IMR-90 (cell line): ENCODE data around the gene ERN1. TPM values are rescaled to one million over a fixed set of nuclear protein-coding genes. Genes with fewer than 3 reads are reported as not detected.

Experiments used
- ATAC-seq: fragments of 200-7000 bp; cut with Tn5 transposase; 2 replicates; pipeline ENCODE4 v1.9.1; 2020; ENCODE audit warnings: low read depth, mild to moderate bottlenecking, moderate library complexity
- BruUV-seq: library from RNA; stranded (reverse); fragments of 400-500 nt; replicated peaks from 2 replicates; lab custom pipeline; 2021; lab: Mats Ljungman, UMichigan
- CTCF ChIA-PET: fragments of 300-600 bp; formaldehyde crosslinking; extraction: SDS; loops from one replicate; lab custom pipeline; 2021; ENCODE audit warnings: antibody characterized with exemption; lab: Yijun Ruan, JAX
- POLR2A ChIA-PET: fragments of 300-600 bp; sonication (Branson Sonifier 250); formaldehyde crosslinking; loops from one replicate; lab custom pipeline; 2022; ENCODE audit warnings: antibody characterized with exemption; ENCODE audit not compliant: unreplicated experiment; lab: Charles Lee
- DNase-seq: peaks from one replicate; pipeline ENCODE4 v3.0.0; 2013
- H2AFZ ChIP-seq: replicated peaks from 2 replicates; pipeline ENCODE3; 2013; ENCODE audit warnings: low read length, mild to moderate bottlenecking; ENCODE audit not compliant: poor library complexity
- H2AK5ac ChIP-seq: 2 replicates; pipeline ENCODE4 v1.6.1; 2013; ENCODE audit warnings: low read depth, low read length, inconsistent platforms
- H2AK9ac ChIP-seq: replicated peaks from 2 replicates; pipeline ENCODE3; 2013; ENCODE audit warnings: mild to moderate bottlenecking, low read depth, low read length, moderate library complexity; ENCODE audit not compliant: poor library complexity
- H2BK120ac ChIP-seq: 2 replicates; pipeline ENCODE4 v1.6.1; 2013; ENCODE audit warnings: low read depth, low read length, inconsistent platforms
- H2BK15ac ChIP-seq: 3 replicates; pipeline ENCODE4 v1.6.1; 2013; ENCODE audit warnings: low read depth, low read length, inconsistent platforms
- H2BK20ac ChIP-seq: 2 replicates; pipeline ENCODE4 v1.6.1; 2013; ENCODE audit warnings: low read depth, mild to moderate bottlenecking, inconsistent platforms, low read length, moderate library complexity
- H2BK5ac ChIP-seq: 2 replicates; pipeline ENCODE4 v1.6.1; 2013; ENCODE audit warnings: mild to moderate bottlenecking, low read depth, low read length, inconsistent platforms; ENCODE audit not compliant: poor library complexity, severe bottlenecking
- H3K14ac ChIP-seq: replicated peaks from 2 replicates; pipeline ENCODE4 v1.6.1; 2013; ENCODE audit warnings: low read depth, low read length, inconsistent platforms
- H3K18ac ChIP-seq: 2 replicates; pipeline ENCODE4 v1.6.1; 2013; ENCODE audit warnings: low read depth, low read length, control low read depth
- H3K23ac ChIP-seq: 2 replicates; pipeline ENCODE4 v1.6.1; 2013; ENCODE audit warnings: low read depth, low read length, inconsistent platforms
- H3K27ac ChIP-seq: 2 replicates; pipeline ENCODE4 v1.5.1; 2013; ENCODE audit warnings: mild to moderate bottlenecking, control low read depth, low read length; ENCODE audit not compliant: insufficient read depth
- H3K27me3 ChIP-seq: 2 replicates; pipeline ENCODE4 v1.6.1; 2013; ENCODE audit warnings: low read length; ENCODE audit not compliant: control insufficient read depth, insufficient read depth
- H3K36me3 ChIP-seq: 2 replicates; pipeline ENCODE4 v1.6.1; 2013; ENCODE audit warnings: low read length, mixed read lengths; ENCODE audit not compliant: control insufficient read depth, insufficient read depth
- H3K4ac ChIP-seq: 2 replicates; pipeline ENCODE4 v1.6.1; 2013; ENCODE audit warnings: low read depth, low read length, inconsistent platforms
- H3K4me1 ChIP-seq: 2 replicates; pipeline ENCODE4 v1.6.1; 2013; ENCODE audit warnings: low read length, mixed read lengths; ENCODE audit not compliant: control insufficient read depth, insufficient read depth
- H3K4me2 ChIP-seq: 2 replicates; pipeline ENCODE4 v1.6.1; 2013; ENCODE audit warnings: low read depth, mild to moderate bottlenecking, control low read depth, low read length, moderate library complexity
- H3K4me3 ChIP-seq: 2 replicates; pipeline ENCODE4 v1.5.1; 2013; ENCODE audit warnings: low read depth, mild to moderate bottlenecking, control low read depth, low read length, moderate library complexity; ENCODE audit not compliant: insufficient read depth
- H3K56ac ChIP-seq: 2 replicates; pipeline ENCODE4 v1.6.1; 2013; ENCODE audit warnings: low read length, inconsistent platforms; ENCODE audit not compliant: insufficient read depth; ENCODE audit errors: extremely low read depth
- H3K79me1 ChIP-seq, 2 experiments: 2 replicates each; pipeline ENCODE4 v1.6.1; 2013; ENCODE audit warnings: low read length in 2 of 2, inconsistent platforms in 1 of 2, low read depth in 1 of 2
- H3K9ac ChIP-seq: 2 replicates; pipeline ENCODE4 v1.6.1; 2013; ENCODE audit warnings: low read depth, low read length, control low read depth
- H3K9me1 ChIP-seq: 2 replicates; pipeline ENCODE4 v1.6.1; 2013; ENCODE audit warnings: low read length, inconsistent platforms; ENCODE audit not compliant: insufficient read depth
- H3K9me3 ChIP-seq: 2 replicates; pipeline ENCODE4 v1.6.1; 2013; ENCODE audit warnings: low read length; ENCODE audit not compliant: control insufficient read depth, insufficient read depth
- H4K20me1 ChIP-seq: 2 replicates; pipeline ENCODE4 v1.6.1; 2013; ENCODE audit warnings: low read length, inconsistent platforms; ENCODE audit not compliant: insufficient read depth
- H4K5ac ChIP-seq: 2 replicates; pipeline ENCODE4 v1.6.1; 2013; ENCODE audit warnings: mild to moderate bottlenecking, low read depth, low read length, control low read depth
- H4K8ac ChIP-seq, 2 experiments: 2 replicates each; pipeline ENCODE4 v1.6.1; 2013; ENCODE audit warnings: low read depth in 2 of 2, low read length in 2 of 2, control low read depth in 1 of 2, inconsistent platforms in 1 of 2
- H4K91ac ChIP-seq: 2 replicates; pipeline ENCODE4 v1.6.1; 2013; ENCODE audit warnings: low read depth, low read length, inconsistent platforms; ENCODE audit not compliant: insufficient read depth
- BHLHE40 ChIP-seq: fragments of 150-350 bp; IDR thresholded peaks from 2 replicates; pipeline ENCODE4 v1.6.1; 2016; ENCODE audit warnings: mild to moderate bottlenecking, low read depth, low read length
- CEBPB ChIP-seq: IDR thresholded peaks from 2 replicates; pipeline ENCODE4 v1.6.1; 2012; ENCODE audit warnings: low read depth, low read length, improper control_type of control experiment
- ELK1 ChIP-seq: fragments of 150-350 bp; IDR thresholded peaks from 2 replicates; pipeline ENCODE4 v1.6.1; 2016; ENCODE audit warnings: low read depth, mild to moderate bottlenecking, low read length, moderate library complexity, borderline replicate concordance
- MAZ ChIP-seq: IDR thresholded peaks from 2 replicates; pipeline ENCODE4 v1.6.1; 2012; ENCODE audit warnings: low read depth, mild to moderate bottlenecking, low read length, improper control_type of control experiment, moderate library complexity, borderline replicate concordance
- NFE2L2 ChIP-seq: fragments of 150-350 bp; IDR thresholded peaks from 2 replicates; pipeline ENCODE4 v1.6.1; 2016; ENCODE audit warnings: low read depth, mild to moderate bottlenecking, low read length
- RCOR1 ChIP-seq: IDR thresholded peaks from 2 replicates; pipeline ENCODE4 v1.6.1; 2012; ENCODE audit warnings: mild to moderate bottlenecking, low read length, improper control_type of control experiment; ENCODE audit not compliant: insufficient replicate concordance
- WGBS, 2 experiments: methylation state at CpG; one replicate each; pipeline versions ENCODE4 v1.1.5 to v1.1.7; 2013; ENCODE audit warnings: missing lambda C conversion rate in 2 of 2; ENCODE audit not compliant: insufficient read length in 1 of 2; ENCODE audit errors: extremely low coverage in 2 of 2; 5-methylcytosine and 5-hydroxymethylcytosine counted together
- dilution Hi-C: fragments of 300-500 bp; cut with HindIII; formaldehyde crosslinking; loops from one replicate; pipeline ENCODE4 v1.14.3; 2018; ENCODE audit warnings: low sequenced_read_pairs; ENCODE audit not compliant: unreplicated experiment
- in situ Hi-C: fragments of 300-500 bp; cut with MboI; formaldehyde crosslinking; loops from 3 replicates; pipeline ENCODE4 v1.14.3; 2019; ENCODE audit warnings: low sequenced_read_pairs, inconsistent platforms, mixed read lengths
- intact Hi-C: fragments of 100-400 bp; cut with micrococcal nuclease; formaldehyde crosslinking; loops from 2 replicates; pipeline ENCODE4 v1.10.0; 2022
- polyA plus RNA-seq, 3 experiments: library from polyadenylated mRNA; depleted of rRNA; stranded (reverse); fragments of >200 nt; gene quantifications; 2 replicates each; pipeline ENCODE4 v1.2.3, GENCODE V29; 2012; ENCODE audit warnings: low replicate concordance in 1 of 3
- total RNA-seq: library from RNA; depleted of rRNA; stranded (reverse); fragments of >200 nt; gene quantifications from 2 replicates; pipeline ENCODE4 v1.2.3, GENCODE V29; 2012

Gene ERN1
- total and polyA plus RNA-seq, 2 of the 4 experiments (the other 2 are of a cell fraction), result 2.7 to 4.1 TPM

GRCh38 chr17:64099543-64099942, 30.4 kb downstream of the ERN1 start:
- Histone ChIP-seq H2AFZ (no peak overlapping the region), H2AK5ac (no peak overlapping the region), H3K23ac (no peak overlapping the region), H3K27me3 (no peaks in the 10 kb centered on the region), H4K5ac (no peak overlapping the region), H3K4me1 (peaks cover 4% of the 10 kb centered on the region), H2AK9ac (no peak overlapping the region), H3K4me3 (no peak overlapping the region), H3K9ac (no peak overlapping the region), H3K27ac (no peak overlapping the region), H3K9me3 (no peaks in the 10 kb centered on the region), H3K56ac (no peak overlapping the region), H3K14ac (no peak overlapping the region), H3K9me1 (peaks cover 10% of the 10 kb centered on the region), H3K18ac (no peak overlapping the region), H3K36me3 (peaks cover 1% of the 10 kb centered on the region), H2BK5ac (no peak overlapping the region), H4K91ac (no peak overlapping the region), H2BK15ac (no peak overlapping the region), H4K8ac (no peak overlapping the region), H3K79me1 (peaks cover 8 to 31% of the 10 kb centered on the region in 2 experiments), H3K4me2 (no peak overlapping the region), H4K20me1 (0 out of 2 replicates have a peak, but pooled peaks cover 2% of the 10 kb centered on the region), H2BK20ac (no peak overlapping the region), H3K4ac (no peak overlapping the region), H2BK120ac (no peak overlapping the region)
- ATAC-seq (no peak), DNase-seq (no peak)
- POLR2A ChIA-PET, result no interaction called here
- BruUV-seq, result no TSS peak
- in situ Hi-C loops (no loop called here), intact Hi-C loops (no loop called here), dilution Hi-C loops (no loop called here)
- no peak for TF ChIP-seq CEBPB
- TF ChIP-seq RCOR1, result no peak
- no peak for TF ChIP-seq ELK1
- no peak for TF ChIP-seq BHLHE40
- TF ChIP-seq MAZ, result no peak
- TF ChIP-seq NFE2L2, result no peak
- no CpG with 5 or more reads among the region's 6 CpGs for WGBS, 2 experiments
- CTCF ChIA-PET, result interaction anchor here (1.1 kb wide), 1 partner anchor 10 kb away, joined by 11 read pairs; no protein-coding TSS in a partner anchor
